Measurements from ENCODE around the gene TWNK.
A peak's percentile ranks its signal among the peaks of the same experiment; 100 is the strongest.

Gene TWNK

DNA sequence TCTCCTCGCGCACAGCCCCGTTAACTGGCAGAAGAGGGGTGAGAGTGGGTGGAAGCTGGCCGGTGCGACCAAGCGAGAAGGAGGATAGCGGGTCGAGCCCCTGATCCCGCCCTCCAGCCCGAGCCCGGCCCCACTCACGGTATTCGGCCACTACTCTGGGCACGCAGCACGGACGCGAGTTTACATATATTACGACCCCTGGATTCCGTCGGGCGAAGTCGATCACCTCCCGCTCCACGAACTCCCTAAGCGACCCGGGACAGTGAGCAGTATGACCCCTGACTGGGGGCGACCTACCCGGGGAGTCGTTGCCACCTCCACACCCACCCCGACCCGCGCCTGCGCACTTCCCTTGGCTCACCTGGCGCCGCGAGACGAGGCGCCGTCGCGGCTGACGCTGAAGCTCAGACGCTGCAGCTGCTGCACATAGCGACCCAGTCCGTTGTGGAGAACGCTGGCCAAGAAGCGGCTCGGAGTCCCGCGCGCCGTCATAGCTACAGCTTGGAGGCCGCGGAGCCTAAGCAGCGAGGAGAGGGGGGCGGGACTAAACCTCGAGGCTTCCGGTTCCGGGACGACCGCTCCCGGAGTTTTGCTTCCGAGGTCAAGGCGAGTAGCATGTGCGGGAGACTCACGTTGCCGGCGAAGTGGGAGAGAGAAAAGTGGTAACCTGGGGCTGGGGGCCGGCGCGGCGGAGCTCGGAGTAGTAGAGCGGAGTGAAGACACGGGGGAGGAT is at the start of gene TWNK, which contains the start of gene MRPL43:
Gene TWNK (plus strand): TSS at position 592 of the 733 bp plus-strand sequence. CDS start 668 bp downstream, outside the sequence.
Gene MRPL43 (minus strand): TSS at position 546 of the 733 bp plus-strand sequence. CDS start 54 bp downstream, at position 492.
- DNase-seq, result peak; percentile 43 to 51

DNA sequence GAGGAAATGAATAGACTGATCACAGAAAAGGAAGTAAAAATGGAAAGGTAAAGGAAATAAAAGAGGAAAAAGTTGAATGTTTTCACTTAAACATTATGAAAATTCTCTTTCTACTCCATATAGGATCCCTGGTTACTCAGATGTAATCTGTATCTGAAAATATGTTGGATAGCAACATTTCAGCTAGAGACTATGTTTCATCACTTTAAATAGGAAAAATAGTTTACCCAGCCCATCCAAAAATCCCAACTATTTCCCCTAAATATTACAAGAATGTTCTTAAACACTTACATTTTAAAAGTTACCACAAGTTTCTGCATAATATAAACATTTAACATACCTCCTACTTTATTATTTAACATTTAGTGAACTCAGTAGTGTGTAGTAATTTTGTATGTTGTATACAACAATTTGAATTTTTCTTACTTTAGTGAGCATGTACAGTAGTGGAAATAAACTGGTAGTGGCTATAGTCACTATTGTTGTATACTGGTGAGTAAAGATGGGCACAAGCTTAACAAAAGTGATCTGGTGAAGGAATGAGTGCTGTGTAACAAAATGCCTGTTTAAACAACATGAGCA is 47.5 kb upstream of the TWNK start:
- no peak for DNase-seq

DNA sequence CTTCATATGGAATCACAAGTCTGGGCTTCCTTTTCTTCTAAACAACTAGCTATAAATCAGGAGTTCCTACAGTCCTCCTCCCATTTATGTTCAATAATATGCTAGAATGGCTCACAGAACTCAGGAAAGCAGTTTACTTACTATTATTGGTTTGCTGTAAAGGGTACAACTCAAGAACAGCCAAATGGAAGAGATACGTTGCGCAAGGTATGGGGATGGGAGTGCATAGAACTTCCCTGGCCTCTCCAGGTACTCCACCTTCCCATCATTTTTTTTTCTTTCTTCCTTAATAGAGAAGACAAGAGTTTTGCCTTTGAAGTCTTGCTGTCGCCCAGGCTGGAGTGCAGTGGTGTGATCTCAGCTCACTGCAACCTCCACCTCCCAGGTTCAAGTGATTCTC is 45.1 kb upstream of the TWNK start:
- DNase-seq, result no peak

DNA sequence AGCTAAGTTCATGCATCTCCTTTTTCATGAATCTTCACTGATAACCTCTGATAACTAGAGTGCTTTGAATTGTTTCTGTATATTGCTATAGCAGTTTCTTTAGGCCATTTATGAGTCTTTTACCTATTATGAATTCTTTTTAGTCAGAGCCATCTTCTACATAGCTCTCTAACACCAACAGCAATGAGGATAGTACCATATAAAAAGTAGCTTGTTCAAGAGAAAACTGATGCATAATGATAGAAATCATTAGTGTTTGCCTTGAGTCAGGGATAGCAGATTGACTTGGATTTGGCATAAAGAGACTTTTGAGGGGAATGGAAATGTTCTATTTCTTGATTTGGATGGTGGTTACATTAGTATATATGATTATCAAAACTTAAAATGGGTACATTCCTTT is 43.8 kb upstream of the TWNK start:
- DNase-seq, result no peak

DNA sequence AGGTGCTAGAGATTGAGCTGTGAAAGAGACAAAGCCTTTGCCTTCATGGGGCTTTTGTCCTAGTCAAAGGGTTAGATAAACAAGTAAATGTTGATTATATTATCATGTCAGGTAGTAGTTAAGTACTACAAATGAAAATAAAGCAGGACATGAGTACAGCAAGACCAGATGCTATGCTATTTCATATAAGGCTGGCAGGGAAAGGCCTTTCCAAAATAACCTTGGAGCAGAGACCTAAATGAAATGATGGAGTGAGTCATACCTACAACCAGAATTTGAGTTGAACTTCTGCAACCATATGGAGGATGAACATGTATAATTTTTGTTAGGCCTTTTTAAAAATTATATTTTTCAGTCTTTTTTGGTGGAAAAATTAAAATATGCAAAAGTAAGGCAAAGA is 41.6 kb upstream of the TWNK start:
- no peak for DNase-seq

DNA sequence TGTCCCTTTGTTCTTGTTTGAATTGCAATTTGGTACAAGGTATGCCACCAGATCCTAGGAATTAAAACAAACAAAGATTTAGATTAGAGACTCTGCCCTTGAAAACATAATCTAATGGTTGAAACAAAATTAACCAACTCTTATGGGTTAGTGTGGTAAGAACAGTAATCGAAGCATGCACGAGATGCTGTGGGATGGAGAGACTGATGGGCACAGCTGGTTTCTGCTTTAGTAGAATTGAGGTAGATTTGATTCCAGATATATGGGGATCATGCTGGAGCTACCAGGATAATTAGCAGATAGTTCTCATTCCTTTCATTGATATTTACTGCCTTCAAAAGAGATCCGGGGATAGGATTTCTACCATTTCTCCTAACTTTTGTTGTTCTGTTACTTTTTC is 38.4 kb upstream of the TWNK start:
- DNase-seq, result no peak

DNA sequence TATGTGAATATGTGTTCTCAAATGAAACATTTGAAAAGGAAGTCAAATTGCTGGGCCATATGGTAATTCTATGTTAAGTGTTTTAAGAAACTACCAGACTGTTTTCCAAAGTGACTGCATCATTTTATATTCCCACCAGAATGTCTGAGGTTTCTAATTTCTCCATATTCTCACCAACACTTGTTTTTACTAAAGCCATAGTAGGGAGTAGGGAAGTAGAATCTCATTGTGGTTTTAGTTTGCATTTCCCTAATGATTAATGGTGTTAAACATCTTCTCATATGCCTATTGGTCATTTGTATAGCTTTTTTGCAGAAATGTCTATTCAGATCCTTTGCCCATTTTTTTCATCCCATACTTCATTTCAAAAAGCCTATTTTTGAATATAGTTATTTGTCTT is 27.1 kb upstream of the TWNK start:
- DNase-seq, result no peak

DNA sequence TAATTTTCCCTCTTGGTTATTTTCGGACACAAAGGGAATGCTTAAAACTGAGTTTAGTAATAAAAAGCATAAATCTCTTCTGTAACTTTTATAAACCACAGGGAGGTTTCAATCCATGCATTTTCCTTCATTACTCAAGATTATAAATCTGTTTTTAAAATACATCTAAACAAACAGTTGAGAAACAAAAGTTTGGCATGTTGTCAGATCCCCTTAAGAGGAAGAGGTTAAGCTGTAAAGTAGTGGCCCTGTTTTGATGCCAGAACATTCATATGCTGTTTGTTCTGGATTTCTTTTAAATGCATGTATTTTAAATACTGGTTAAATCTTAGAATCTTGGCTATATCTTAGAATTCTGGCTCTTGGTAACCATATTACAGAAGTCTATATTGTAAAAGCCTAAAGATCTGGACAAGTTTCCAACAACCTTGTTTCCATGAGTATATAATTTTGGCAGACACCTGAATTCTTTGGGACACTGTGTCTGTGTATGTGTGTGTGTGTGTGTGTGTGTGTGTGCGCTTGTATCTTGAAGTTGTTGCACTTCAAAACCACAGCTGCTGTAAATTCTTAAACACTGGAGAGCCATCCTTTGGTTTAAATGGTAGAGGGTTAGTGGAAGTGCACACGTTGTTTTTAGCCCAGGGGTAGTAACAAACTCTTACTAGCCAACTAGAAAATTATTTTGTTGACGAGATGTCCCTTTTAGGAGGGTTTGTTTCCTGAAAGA is 24.8 kb upstream of the TWNK start:
- no peak for DNase-seq

DNA sequence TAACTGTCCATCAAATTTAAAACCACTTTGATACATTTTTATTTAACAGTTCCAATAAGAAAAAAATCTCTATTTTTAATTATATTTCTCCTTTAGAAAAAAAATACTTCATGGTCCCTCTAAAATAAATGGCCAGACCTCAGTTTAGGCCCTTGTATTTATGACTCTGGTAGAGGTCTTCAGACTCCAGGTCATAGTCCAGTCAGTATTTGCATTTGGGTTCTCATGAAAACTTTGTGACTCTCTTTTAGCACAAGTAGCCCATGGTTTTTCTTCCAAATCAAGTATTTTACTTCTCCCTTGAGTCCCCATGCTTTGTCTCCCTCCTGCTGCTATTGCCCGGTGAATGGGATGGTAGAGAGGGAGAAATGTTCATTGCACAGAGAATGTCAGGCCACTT is 23.5 kb upstream of the TWNK start:
- no peak for DNase-seq

DNA sequence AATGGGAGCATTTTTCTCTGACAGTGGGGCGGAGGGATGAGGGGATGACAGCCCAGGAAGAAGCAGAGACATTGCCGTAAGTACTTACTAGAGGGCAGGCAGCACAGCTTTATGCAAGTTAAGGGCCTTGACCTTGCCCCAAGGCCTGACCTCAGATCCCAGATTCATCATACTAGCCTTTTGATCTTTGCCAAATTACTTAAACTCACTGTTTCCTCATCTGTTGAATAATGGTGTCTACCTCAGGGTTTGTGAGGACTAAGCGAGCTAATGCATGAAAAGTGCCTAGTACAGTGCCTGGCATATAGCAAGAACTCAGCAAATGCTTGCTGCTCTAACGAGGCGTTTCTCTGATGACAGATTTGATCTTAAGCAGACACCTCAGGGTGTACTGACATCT is 21.5 kb upstream of the TWNK start:
- DNase-seq, result no peak

DNA sequence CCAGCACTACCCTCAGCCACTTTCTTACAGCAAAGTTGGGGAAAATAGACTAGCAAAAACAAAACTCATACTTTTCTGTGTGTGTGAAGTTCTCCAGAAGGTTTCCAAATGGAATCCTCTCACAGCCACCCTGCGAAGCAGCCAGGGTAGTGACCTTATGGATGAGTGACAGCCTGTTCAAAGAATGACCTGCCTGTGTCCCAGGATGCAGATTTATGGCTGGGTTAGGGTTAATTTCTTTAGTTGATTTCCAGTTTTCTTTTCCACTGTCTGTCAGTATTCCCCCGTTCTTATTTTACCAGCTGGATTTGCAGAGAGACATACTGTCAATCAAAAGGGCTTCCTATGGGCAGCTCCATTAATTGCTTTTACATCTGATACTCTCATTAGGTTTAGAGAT is 20.5 kb upstream of the TWNK start:
- no peak for DNase-seq

DNA sequence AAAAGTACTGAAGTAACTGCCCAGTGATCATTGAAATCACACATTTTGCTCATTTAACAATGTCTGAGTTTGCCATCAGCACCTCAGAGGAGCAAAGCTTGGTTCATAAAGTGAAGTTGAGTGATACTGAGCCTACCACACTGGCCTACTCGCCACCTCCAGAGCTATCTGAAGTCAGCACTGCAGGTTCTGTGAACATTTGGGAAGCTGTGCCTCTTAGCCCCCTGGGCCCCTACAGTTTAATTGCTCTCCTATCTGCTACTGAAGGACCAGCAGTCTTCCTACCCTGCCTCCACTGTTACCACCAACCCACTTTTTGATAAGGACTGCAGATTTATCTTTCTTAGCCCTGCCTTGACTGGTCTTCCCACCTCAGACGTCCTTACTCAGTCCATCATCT is 20.0 kb upstream of the TWNK start:
- DNase-seq, result no peak

DNA sequence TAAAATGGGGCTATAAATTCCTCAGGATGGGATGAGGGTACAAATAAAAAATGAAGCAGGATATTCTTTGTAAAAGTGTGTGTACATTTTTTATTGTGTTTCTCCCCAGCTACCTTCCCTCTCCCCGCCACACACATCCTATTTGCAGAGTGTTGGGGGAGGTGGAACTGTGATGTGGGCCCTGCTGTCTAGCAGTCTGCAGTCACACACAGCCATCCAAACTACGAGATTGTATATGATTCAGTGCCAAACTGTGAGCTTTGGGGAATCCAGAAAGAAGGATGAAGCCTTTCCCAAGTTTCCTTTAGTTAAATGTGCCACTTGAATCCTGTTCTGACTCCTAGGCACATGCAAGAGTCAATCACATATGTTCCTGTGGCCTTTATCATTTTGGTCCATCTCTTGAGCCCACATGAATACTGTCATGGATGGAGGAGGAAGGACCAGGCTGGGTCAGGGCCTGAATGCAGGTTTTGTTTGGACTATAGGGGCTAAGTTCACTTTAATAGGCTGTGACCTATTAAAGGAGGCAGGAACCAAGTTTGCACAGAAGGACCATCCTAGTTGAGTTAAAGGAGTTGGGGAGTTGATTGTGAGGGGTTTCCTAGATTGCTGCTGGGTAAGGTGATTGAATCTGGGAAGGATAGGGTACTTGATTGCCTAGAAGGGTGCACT is 19.1 kb upstream of the TWNK start:
- DNase-seq, result no peak

DNA sequence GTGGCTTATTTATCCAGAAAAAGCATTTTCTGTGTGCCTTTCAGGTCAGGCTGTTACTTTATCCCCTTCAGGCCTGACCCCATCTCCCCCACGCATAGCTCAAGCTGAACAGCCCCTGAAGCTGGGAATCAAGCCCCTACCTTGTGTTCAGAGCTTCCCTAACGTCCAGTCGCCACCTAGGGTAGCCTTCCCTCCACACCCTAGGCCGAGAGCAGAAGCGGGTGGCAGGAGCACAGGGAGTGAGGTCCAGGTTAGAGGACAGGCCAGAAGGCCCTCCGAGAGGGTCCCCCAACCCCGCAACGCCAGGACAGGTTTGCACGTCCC is 18.5 kb upstream of the TWNK start:
- DNase-seq, result no peak

DNA sequence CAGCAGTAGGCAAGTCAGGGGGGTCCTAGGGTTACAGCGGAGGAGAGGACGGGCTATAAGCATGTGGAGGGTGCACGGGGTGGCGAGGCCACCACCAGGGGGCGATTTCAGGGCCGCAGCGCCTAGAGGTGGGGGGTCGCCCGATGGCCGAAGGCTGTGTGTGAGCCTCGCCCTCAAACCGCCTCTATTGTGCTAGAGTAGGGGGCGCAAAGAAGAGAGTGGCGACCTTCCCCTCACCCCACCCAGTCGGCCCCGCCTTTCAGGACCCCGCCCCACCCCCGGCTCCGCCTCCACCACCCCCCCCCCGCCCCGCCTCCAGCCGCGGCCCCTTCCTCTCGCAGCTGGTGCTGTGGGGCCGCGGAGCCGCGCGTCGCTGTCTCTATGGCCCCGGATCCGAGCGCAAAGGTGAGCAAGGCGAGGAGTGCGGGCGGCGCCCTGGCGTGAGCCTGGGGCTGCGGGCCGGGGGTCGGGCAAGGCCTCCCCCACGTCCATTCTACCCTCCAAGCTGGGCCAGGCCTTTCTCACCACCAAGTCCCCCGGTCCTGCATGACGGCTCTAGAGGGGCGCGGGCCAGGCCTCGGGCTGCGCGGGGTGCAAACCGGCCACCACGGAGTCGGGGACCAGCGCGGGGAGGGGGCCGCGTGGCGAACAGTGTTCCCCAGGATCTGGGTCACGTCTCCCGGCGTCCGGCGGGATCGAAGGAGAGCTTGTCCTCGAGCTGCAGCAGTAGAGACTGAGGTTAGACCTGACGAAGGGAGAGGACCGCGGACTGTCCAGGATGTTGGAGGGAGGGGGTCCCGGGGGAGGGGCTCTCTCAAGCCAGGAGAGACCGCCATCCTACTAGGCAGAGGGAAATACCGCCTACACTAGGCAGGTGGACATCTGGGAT is 17.9 kb upstream of the TWNK start, which contains the start of gene SEMA4G:
Gene SEMA4G (plus strand): TSS at position 318 of the 889 bp plus-strand sequence. CDS start 3,409 bp downstream, outside the sequence.
- peak in 1 of 2 donors; percentile 16 for DNase-seq

DNA sequence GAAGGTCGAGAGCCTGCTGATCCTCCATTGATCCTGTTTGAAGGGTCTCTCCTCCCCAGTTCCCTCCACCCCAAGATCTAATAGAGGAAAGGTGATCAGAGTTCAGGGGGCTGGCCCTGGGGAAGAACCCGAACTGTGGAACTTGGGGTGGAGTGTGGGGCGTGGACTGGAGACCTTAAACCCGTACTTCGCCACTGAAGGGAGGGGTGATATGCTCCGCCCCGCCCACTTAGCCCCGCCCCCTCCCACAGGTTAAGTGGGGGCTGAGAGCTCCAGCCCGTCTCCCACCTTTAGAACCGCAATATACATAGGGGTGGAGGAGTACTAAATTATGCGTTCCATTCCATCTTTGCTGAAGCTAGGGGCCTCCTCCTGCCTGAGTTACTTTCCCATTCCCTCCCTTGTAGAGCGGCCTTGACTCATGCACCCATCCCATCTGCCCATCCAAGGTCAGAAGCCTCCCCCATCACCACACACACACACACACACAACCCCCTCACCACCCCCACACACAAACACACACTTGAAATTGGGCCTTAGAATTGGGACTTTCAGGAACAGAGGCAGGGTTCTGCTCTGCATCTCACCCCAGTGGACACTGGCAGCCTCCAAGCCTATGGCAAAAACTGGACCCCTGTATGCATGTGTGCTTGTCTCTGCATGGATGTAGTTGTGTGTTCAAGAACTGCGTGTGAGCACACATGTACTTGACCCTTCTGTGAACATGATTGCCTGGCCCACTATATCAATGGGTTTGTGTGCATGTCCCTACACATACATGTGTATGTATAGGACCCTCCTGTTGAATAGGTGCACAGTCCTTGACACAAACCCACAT is 17.0 kb upstream of the TWNK start:
- no peak for DNase-seq

DNA sequence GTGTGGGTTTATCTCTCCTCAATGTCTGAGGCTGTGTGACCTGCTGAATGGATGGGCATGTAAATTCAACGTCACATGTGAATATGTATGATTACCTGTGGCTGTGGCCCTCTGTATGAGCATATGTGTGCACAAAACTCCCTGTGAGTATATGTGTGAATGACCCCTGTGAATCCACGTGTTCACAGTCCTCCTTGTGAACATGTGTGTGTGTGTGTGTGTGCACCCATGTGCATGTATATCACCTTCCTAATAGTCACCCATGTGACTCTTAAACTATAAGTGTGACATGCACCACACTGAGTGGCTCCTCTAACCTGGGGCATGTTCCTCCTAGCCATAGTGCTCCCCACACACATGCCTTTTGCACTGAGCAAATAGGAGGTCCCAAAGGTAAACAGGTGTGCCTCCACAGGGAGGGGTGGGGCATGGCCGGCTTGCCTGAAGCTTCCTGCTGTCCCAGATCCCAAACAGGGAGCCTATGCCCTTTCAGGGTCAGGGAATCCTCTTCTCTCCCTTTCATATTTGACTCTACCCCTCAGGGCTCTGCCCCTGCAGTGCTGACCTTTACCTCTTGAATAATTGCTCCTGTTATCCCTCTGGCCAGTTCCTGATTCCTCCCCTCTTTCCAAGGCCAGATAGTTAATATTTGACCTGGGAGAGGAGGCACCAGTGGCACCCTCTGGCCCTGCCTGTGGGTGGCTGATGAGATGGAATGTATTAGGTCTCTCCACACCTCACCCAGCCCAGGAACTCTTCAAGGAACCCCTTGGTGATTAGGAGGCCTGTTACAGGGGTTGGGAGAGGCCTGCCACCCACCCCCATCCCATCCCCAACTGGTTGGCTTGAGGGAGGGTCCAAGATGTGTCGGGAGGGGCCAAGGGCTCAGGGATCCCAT is 16.2 kb upstream of the TWNK start:
- no peak for DNase-seq

DNA sequence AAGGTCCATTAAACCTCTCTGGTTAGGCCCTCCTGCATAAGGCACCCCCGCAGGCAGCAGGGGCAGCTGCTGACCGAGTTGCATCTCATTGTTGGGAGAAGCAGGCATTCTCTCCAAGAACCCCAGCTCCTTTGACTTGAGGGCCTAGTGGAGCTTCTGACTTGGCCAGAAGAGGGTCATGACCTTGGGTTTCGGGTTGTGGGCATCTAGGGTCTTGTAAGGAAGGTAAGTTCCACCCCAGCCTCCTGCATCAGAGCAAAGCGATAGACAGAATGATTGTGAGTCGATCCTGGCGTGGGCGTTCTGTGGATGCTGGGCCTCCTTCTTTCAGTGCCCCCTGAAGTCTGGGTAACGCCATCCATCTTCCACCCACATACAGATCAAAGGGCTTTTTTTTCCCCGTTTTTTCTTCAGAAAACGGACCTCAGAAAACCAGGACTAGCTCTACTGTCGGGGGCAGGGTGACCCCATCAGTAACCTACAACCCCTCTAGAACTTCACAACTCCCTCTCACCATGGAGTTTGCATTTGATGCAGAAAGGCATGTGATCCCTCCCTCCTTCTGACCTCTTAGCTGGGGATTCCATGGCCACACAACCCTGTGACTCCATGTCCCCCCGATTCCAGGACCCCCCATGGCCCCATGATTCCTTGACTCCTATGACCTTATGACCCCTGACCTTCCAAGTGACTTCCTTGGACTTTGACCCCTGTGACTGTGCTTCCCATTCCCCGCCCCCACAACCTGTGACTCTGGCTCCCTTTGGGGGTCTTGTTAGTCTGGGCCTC is 15.0 kb upstream of the TWNK start:
- DNase-seq, result no peak

DNA sequence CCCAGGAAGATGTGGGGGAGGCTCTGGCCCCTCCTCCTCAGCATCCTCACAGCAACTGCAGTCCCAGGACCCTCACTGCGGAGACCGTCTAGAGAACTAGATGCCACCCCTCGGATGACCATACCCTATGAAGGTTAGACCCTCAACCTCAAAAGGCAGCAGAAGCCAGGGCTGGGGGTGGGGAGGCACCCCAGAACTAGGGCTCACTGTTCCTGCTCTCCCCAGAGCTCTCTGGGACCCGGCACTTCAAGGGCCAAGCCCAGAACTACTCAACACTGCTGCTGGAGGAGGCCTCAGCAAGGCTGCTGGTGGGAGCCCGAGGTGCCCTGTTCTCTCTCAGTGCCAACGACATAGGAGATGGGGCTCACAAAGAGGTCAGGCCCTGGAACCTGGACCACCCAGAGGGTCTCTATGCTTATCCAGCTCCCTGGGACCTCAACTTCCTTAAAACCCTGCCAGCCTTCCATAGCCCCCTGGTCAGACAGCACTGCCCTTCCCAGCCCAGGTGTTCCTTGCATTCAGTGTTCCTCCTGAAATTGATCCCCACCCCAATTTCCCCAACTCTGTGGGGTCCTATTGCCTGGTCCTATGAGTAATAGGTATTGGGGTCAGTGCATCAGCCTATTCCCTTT is 14.3 kb upstream of the TWNK start:
- no peak for DNase-seq

All from bone marrow (tissue), 2 donors.